ENCODE results near the gene CYBB.

DNA sequence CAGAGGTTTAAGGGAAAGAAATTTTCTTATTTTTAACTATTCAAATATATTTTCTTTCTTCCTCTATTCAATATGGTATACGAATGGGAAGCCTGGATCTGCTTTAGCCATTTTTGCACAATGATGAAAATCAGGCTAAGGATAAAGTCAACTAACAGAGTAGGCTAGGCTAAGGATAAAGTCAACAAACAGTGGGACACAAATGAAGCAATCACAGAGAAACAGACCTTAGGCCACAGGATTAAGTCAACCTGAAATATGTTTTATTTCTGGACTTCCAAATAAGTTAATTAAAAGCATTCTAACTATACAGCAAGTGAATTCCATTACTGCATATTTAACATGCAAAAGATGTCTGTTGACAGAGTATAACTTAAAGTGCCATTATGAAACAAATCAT, 50.5 kb downstream of the CYBB start:
- TF ChIP-seq CTCF (IDR thresholded peaks at IDR 0.05; ENCODE audit: low read depth, low read length, poor library complexity, severe bottlenecking) (no peak), EZH2phosphoT487 (IDR thresholded peaks at IDR 0.05; ENCODE audit: borderline replicate concordance, low read length) (no peak)

Data from DOHH2 (cell line).